Tibial nerve (tissue), 4 donors: ENCODE measurements around the gene RNF128. TPM values are rescaled to one million over a fixed set of nuclear protein-coding genes. Genes with fewer than 3 reads are reported as not detected.
A peak's percentile ranks its signal among the peaks of the same experiment; 100 is the strongest.

ENCODE experiments used
- DNase-seq, 2 donors: peaks; one replicate each; pipeline ENCODE4 v3.0.0-alpha.2; 2019; ENCODE audit warnings: low spot score in 2 of 2
- H3K27ac ChIP-seq, 4 donors: fragments of 200-600 bp; sonication (generic) in 3 of 4; one replicate each; pipeline ENCODE4 v1.5.1; 2017 to 2019; ENCODE audit warnings: mild to moderate bottlenecking in 1 of 4
- H3K27me3 ChIP-seq, 2 donors: fragments of 200-600 bp; sonication (generic) in 1 of 2; one replicate each; pipeline versions ENCODE4 v1.5.1 to v1.6.0; 2017 to 2019
- H3K36me3 ChIP-seq, 3 donors: fragments of 200-600 bp; sonication (generic); one replicate each; pipeline ENCODE4 v1.5.1; 2018 to 2019
- H3K4me1 ChIP-seq, 4 donors: fragments of 200-600 bp; sonication (generic) in 3 of 4; one replicate each; pipeline ENCODE4 v1.5.1; 2017 to 2019
- H3K4me3 ChIP-seq, 4 donors: fragments of 200-600 bp; sonication (generic) in 3 of 4; one replicate each; pipeline ENCODE4 v1.5.1; 2017 to 2019; ENCODE audit warnings: mild to moderate bottlenecking in 1 of 4, moderate library complexity in 1 of 4
- H3K9me3 ChIP-seq, 4 donors: fragments of 200-600 bp; sonication (generic) in 3 of 4; one replicate each; pipeline ENCODE4 v1.5.1; 2017 to 2019
- EP300 ChIP-seq, 2 donors: sonication (generic); formaldehyde crosslinking; IDR thresholded peaks; one replicate each; pipeline ENCODE4 v1.6.1; 2017; ENCODE audit warnings: antibody characterized with exemption in 2 of 2, mild to moderate bottlenecking in 1 of 2
- POLR2A ChIP-seq, 2 donors: fragments of 450-650 bp; IDR thresholded peaks; one replicate each; pipeline ENCODE4 v1.6.1; 2017; ENCODE audit warnings: antibody characterized with exemption in 2 of 2, mild to moderate bottlenecking in 2 of 2, moderate library complexity in 2 of 2
- WGBS, 2 donors: methylation state at CpG; one replicate each; pipeline ENCODE4 v1.1.5; 2018; 5-methylcytosine and 5-hydroxymethylcytosine counted together
- total RNA-seq, 4 donors: library from RNA; depleted of rRNA; stranded (reverse); fragments of >200 nt; gene quantifications; one replicate each; pipeline ENCODE4 v1.1.0, GENCODE V29; 2016
- TF ChIP-seq, protein P1 (sequence below), 5 experiments: fragments of 200-600 bp in 3 of 5; fragments of 450-650 bp in 2 of 5; sonication (generic) in 3 of 5; IDR thresholded peaks; one replicate each; pipeline ENCODE4 v1.5.1; 2016 to 2019; ENCODE audit warnings: antibody characterized with exemption in 5 of 5, mild to moderate bottlenecking in 3 of 5, moderate library complexity in 2 of 5

The RNF128 gene
- total RNA-seq, 4 donors from 2014 or later = 0.20 to 5.0 (median 1.1) TPM

DNA sequence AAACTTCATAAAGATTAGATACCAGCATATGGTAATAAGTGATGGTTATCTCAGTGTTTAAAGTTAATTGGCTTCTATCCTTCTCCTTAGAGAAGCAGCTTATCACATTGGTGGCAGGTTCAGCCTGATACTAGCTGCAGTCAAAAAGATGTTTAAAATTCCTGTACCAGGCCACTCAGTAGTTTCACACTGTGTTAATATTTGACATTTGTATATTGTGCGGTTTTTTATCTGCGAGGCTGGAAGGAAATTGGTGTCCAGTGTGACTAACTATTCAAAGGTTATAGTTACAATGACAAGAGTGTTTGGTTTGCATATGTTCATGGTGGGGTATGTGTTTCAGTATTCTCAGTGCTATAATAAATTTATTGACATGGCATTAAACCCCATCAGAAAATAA is 48.5 kb downstream of the RNF128 start:
- WGBS, 2 donors = 71 to 74% methylated on average over 2 of the region's 2 CpGs
- H3K27ac ChIP-seq = no peak overlapping the region
- DNase-seq = no peak
- TF ChIP-seq EP300 (IDR thresholded peaks at IDR 0.05) = no peak
- TF ChIP-seq, protein P1, sequence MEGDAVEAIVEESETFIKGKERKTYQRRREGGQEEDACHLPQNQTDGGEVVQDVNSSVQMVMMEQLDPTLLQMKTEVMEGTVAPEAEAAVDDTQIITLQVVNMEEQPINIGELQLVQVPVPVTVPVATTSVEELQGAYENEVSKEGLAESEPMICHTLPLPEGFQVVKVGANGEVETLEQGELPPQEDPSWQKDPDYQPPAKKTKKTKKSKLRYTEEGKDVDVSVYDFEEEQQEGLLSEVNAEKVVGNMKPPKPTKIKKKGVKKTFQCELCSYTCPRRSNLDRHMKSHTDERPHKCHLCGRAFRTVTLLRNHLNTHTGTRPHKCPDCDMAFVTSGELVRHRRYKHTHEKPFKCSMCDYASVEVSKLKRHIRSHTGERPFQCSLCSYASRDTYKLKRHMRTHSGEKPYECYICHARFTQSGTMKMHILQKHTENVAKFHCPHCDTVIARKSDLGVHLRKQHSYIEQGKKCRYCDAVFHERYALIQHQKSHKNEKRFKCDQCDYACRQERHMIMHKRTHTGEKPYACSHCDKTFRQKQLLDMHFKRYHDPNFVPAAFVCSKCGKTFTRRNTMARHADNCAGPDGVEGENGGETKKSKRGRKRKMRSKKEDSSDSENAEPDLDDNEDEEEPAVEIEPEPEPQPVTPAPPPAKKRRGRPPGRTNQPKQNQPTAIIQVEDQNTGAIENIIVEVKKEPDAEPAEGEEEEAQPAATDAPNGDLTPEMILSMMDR (IDR thresholded peaks at IDR 0.05) = no peak
- no peak for TF ChIP-seq POLR2A (IDR thresholded peaks at IDR 0.05)
- no peaks in the 10 kb centered on the region for H3K4me1 ChIP-seq
- no peak overlapping the region for H3K4me3 ChIP-seq
- H3K9me3 ChIP-seq = no peaks in the 10 kb centered on the region
- peaks cover 0 to 7% of the 10 kb centered on the region in 2 donors for H3K27me3 ChIP-seq
- no peaks in the 10 kb centered on the region for H3K36me3 ChIP-seq

DNA sequence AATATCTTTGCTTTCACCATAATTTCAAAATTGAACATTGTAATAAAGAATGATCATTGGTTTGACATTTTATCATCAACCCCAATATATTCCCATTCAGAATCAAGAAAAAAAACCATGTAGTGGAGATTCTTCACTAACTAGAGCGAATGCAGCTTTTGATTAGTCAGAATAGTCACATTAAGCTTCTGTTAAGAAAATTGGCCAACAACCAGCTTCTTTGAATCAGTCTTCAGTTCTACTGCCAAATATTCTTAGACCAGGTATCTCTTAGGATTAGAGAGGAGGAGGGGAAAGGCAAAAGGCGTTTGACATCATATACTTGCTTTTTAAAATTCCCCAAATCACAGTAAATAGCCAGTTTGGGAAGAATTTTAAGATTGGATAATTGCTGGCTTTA is 53.8 kb downstream of the RNF128 start:
- Histone ChIP-seq H3K27me3 (peaks cover 0 to 27% of the 10 kb centered on the region in 2 donors), H3K27ac (no peak overlapping the region), H3K9me3 (no peaks in the 10 kb centered on the region), H3K4me3 (no peak overlapping the region), H3K4me1 (no peaks in the 10 kb centered on the region), H3K36me3 (no peaks in the 10 kb centered on the region)
- TF ChIP-seq, protein P1 (IDR thresholded peaks at IDR 0.05) = no peak
- no peak for TF ChIP-seq EP300 (IDR thresholded peaks at IDR 0.05)
- TF ChIP-seq POLR2A (IDR thresholded peaks at IDR 0.05) = no peak
- 32 to 52% methylated on average over 2 of the region's 2 CpGs for WGBS, 2 donors
- DNase-seq = no peak

DNA sequence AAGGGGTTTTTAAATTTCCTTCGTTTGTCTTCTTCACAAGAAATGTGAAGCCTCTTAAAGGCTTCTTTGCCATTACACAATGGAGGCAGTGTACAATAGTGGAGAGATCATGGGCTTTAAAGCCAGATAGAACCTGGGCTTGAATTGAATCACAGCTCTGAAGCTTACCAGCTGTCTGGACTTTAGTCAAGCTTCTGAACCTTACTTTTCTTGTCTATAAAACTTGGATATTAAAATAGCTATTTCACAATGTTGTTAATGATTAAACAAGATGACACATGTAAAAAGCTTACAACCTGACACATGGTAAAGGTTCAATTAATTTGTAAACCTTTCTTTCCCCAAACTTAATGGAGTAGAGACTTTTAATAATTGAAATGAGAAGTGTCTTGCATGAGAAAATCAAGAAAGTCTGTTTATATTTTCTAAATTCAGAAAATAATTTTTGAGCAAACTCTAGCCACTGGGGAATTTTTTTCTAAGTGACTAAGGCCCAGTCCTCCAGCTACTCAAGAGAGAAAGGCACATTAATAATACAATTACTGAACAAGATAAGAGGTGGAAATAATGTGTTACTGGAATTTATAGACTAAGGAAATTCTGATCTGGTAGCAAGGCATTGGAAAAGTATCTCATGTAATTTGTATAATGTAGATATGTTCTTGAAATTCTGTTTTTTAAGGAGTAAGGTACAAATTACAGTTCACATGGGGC is 54.3 kb downstream of the RNF128 start:
- no peak for DNase-seq
- WGBS, 2 donors = 20 to 21% methylated on average over 1 of the region's 1 CpG
- Histone ChIP-seq H3K9me3 (no peaks in the 10 kb centered on the region), H3K4me3 (no peak overlapping the region), H3K27ac (no peak overlapping the region), H3K4me1 (no peaks in the 10 kb centered on the region), H3K36me3 (no peaks in the 10 kb centered on the region), H3K27me3 (peaks cover 0 to 33% of the 10 kb centered on the region in 2 donors)
- TF ChIP-seq, protein P1 (IDR thresholded peaks at IDR 0.05) = no peak
- TF ChIP-seq EP300 (IDR thresholded peaks at IDR 0.05) (no peak), POLR2A (IDR thresholded peaks at IDR 0.05) (no peak)

DNA sequence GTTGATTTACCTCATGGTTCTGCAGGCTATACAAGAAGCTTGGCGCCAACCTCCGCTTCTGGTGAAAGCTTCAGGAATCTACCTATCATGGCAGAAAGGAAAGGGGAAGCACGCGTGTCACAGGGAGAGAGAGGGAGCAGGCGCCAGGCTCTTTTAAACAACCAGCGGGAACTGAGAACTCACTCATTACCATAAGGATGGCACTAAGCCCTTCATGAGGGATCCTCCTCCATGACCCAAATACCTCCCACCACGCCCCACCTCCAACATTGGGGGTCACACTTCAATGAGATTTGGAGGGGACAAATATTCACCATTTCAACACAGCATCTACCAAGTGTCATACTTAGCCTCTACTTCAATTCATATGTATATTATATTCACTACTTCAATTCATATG is 57.2 kb downstream of the RNF128 start:
- no peaks in the 10 kb centered on the region for H3K36me3 ChIP-seq
- H3K4me3 ChIP-seq = no peak overlapping the region
- no peaks in the 10 kb centered on the region for H3K9me3 ChIP-seq
- DNase-seq = no peak
- H3K27me3 ChIP-seq = peaks cover 0 to 38% of the 10 kb centered on the region in 2 donors
- WGBS, 2 donors = 48 to 53% methylated on average over 7 of the region's 7 CpGs
- H3K4me1 ChIP-seq = no peaks in the 10 kb centered on the region
- no peak overlapping the region for H3K27ac ChIP-seq
- no peak for TF ChIP-seq POLR2A (IDR thresholded peaks at IDR 0.05)
- TF ChIP-seq, protein P1 (IDR thresholded peaks at IDR 0.05) = no peak
- TF ChIP-seq EP300 (IDR thresholded peaks at IDR 0.05) = no peak

DNA sequence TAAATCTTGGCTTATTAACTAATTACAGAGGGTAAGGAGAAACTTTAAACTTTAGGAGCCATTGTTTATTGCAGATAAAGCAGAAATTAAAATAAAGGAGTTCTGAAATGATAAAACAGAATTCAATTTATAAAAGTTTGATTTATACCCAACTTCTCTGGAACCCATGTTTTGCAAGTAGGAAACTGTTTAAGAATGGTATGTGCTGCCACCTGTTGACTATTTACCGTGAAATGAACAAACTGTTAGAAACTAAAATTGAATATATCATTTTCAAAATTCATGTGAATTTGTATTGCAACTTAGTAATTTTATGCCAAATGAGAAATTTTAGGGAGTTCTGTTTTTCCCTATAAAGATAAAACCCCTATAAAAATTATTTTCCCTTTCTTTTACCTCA is 65.0 kb downstream of the RNF128 start:
- Histone ChIP-seq H3K27me3 (peaks cover 0 to 5% of the 10 kb centered on the region in 2 donors), H3K27ac (no peak overlapping the region), H3K9me3 (no peaks in the 10 kb centered on the region), H3K4me1 (no peaks in the 10 kb centered on the region), H3K4me3 (no peak overlapping the region), H3K36me3 (no peaks in the 10 kb centered on the region)
- no peak for DNase-seq
- TF ChIP-seq, protein P1 (IDR thresholded peaks at IDR 0.05) = peak in 1 of 5 experiments; percentile 15
- no peak for TF ChIP-seq POLR2A (IDR thresholded peaks at IDR 0.05)
- no peak for TF ChIP-seq EP300 (IDR thresholded peaks at IDR 0.05)
- WGBS, 2 donors = 0 to 11% methylated on average over 1 of the region's 1 CpG
